Stimulated activated CD8-positive, alpha-beta memory T cell treated with anti-CD3 and anti-CD28 coated beads, Interleukin-7, amount 100 ng/mL, for 48 hours (primary cell): Measurements from ENCODE around the gene PNN.
"Not testable (repeated sequence)": the region's sequence is repeated elsewhere in the genome, so short reads cannot be mapped to it uniquely, and the experiment has no call there.

ENCODE experiments used
- DNase-seq, 2 donors: peaks; one replicate each; pipeline ENCODE4 v3.0.0-alpha.2; 2020; ENCODE audit warnings: low read depth in 1 of 2; ENCODE audit errors: extremely low read depth in 1 of 2

PNN gene

GRCh38 chr14:39174560-39175444 is at the start of gene PNN:
Gene PNN (plus strand): TSS chr14:39175254. CDS start chr14:39175280, 26 bp downstream.
- DNase-seq, result peak; percentile 94 to 96

- not testable (repeated sequence) for DNase-seq
These were observed 37.2 kb upstream of the PNN start for GRCh38 chr14:39137835-39138234.

- no peak for DNase-seq
These were observed 36.6 kb upstream of the PNN start for GRCh38 chr14:39138440-39138839.

GRCh38 chr14:39140170-39140569 is 34.9 kb upstream of the PNN start:
- no peak for DNase-seq

- DNase-seq, result not testable (repeated sequence)
These were observed 33.4 kb upstream of the PNN start for GRCh38 chr14:39141623-39142022.

- DNase-seq, result not testable (repeated sequence)
These were observed 31.8 kb upstream of the PNN start for GRCh38 chr14:39143226-39143625.

GRCh38 chr14:39145266-39145966 is 29.6 kb upstream of the PNN start:
- no peak for DNase-seq

- no peak for DNase-seq
These were observed 20.4 kb upstream of the PNN start for GRCh38 chr14:39154594-39155189.

GRCh38 chr14:39157491-39157890 is 17.6 kb upstream of the PNN start:
- DNase-seq, result no peak

GRCh38 chr14:39158222-39158858 is 16.7 kb upstream of the PNN start:
- DNase-seq, result no peak

GRCh38 chr14:39160494-39160893 is 14.6 kb upstream of the PNN start:
- DNase-seq, result no peak

GRCh38 chr14:39167797-39168320 is 7.2 kb upstream of the PNN start:
- not testable (repeated sequence) for DNase-seq

- no peak for DNase-seq
These were observed 6.5 kb upstream of the PNN start for GRCh38 chr14:39168591-39168990.

- DNase-seq, result no peak
These were observed 5.5 kb upstream of the PNN start for GRCh38 chr14:39169541-39169900.

GRCh38 chr14:39173198-39173597 is 1.9 kb upstream of the PNN start:
- no peak for DNase-seq

GRCh38 chr14:39175445-39176262 is 600 bp downstream of the PNN start:
- DNase-seq, result peak in 1 of 2 donors; percentile 11

GRCh38 chr14:39176263-39177167 is 1.5 kb downstream of the PNN start:
- DNase-seq, result no peak

- no peak for DNase-seq
These were observed 2.1 kb downstream of the PNN start for GRCh38 chr14:39177168-39177545.

GRCh38 chr14:39179042-39179441 is 4.0 kb downstream of the PNN start:
- no peak for DNase-seq
